HepG2 (cell line): Measurements from ENCODE around the gene UAP1L1. TPM values are rescaled to one million over a fixed set of nuclear protein-coding genes. Genes with fewer than 3 reads are reported as not detected.

Experiments
- ATAC-seq: fragments of 200-7000 bp; cut with Tn5 transposase; 3 replicates; pipeline ENCODE4 v1.9.1; 2020; ENCODE audit warnings: mild to moderate bottlenecking, moderate library complexity
- BruUV-seq: library from RNA; stranded (reverse); fragments of 400-500 nt; replicated peaks from 2 replicates; lab custom pipeline; 2021; lab: Mats Ljungman, UMichigan
- CTCF ChIA-PET: fragments of 300-600 bp; formaldehyde crosslinking; extraction: SDS; loops from one replicate; lab custom pipeline; 2021; ENCODE audit warnings: low total read pairs, inconsistent platforms, low intra/inter-chr PET ratio; lab: Yijun Ruan, JAX
- POLR2A ChIA-PET: fragments of 350-600 bp; sonication (Branson Sonifier 250); formaldehyde crosslinking; loops from one replicate; lab custom pipeline; 2020; ENCODE audit warnings: antibody characterized with exemption, inconsistent platforms; lab: Yijun Ruan, JAX
- DNase-seq: peaks from one replicate; pipeline ENCODE4 v3.0.0-alpha.2; 2015; ENCODE audit warnings: low spot score
- FAIRE-seq: peaks from 3 replicates; lab custom pipeline; 2011; peaks lifted over from hg19 to GRCh38; lab: Jason Lieb, UNC
- H2AFZ ChIP-seq: one replicate; pipeline ENCODE4 v1.6.1; 2011; ENCODE audit warnings: low read length, inconsistent platforms
- H3K27ac ChIP-seq: fragments of 300-600 bp; 3 replicates; pipeline ENCODE4 v1.8.0; 2011; ENCODE audit warnings: mixed run types, mild to moderate bottlenecking, mixed read lengths, low read length, inconsistent platforms; ENCODE audit not compliant: insufficient read depth; ENCODE audit errors: extremely low read length
- H3K27me3 ChIP-seq, 2 experiments: fragments of 200-600 bp in 1 of 2; 2 replicates in 1 of 2; 3 replicates in 1 of 2; pipeline versions ENCODE4 v1.6.0 to v1.8.0; 2011; ENCODE audit warnings: low read length in 2 of 2, mild to moderate bottlenecking in 2 of 2, moderate library complexity in 2 of 2, inconsistent platforms in 1 of 2; ENCODE audit not compliant: insufficient read depth in 2 of 2, control insufficient read depth in 1 of 2
- H3K36me3 ChIP-seq, 2 experiments: fragments of 200-600 bp in 1 of 2; replicated peaks in 1 of 2; 2 replicates in 1 of 2; 3 replicates in 1 of 2; pipeline versions ENCODE4 v1.5.1 to v1.8.0; 2011; ENCODE audit warnings: low read length in 2 of 2, inconsistent platforms in 1 of 2; ENCODE audit not compliant: insufficient read depth in 2 of 2, control insufficient read depth in 1 of 2
- H3K4me1 ChIP-seq: 2 replicates; pipeline ENCODE4 v1.5.1; 2012; ENCODE audit warnings: low read length, inconsistent platforms; ENCODE audit not compliant: insufficient read depth
- H3K4me2 ChIP-seq: 2 replicates; pipeline ENCODE4 v1.6.0; 2011; ENCODE audit warnings: low read depth, low read length, inconsistent platforms
- H3K4me3 ChIP-seq, 3 experiments: fragments of 200-600 bp in 1 of 3; sonication (generic), shearing (Covaris generic) in 1 of 3; replicated peaks in 1 of 3; 2 replicates each; pipeline ENCODE4 v1.5.1; 2011 to 2016; ENCODE audit warnings: low read length in 3 of 3, inconsistent platforms in 2 of 3, low read depth in 2 of 3, mild to moderate bottlenecking in 2 of 3, control low read depth in 1 of 3, mixed read lengths in 1 of 3; ENCODE audit not compliant: insufficient read depth in 1 of 3
- H3K79me2 ChIP-seq: one replicate; pipeline ENCODE4 v1.6.1; 2011; ENCODE audit warnings: low read length, inconsistent platforms; ENCODE audit not compliant: insufficient read depth
- H3K9ac ChIP-seq: 2 replicates; pipeline ENCODE4 v1.6.0; 2011; ENCODE audit warnings: mild to moderate bottlenecking, low read depth, low read length, inconsistent platforms; ENCODE audit not compliant: insufficient read depth
- H3K9me3 ChIP-seq: 2 replicates; pipeline ENCODE4 v1.5.1; 2012; ENCODE audit warnings: mild to moderate bottlenecking, low read length
- H4K20me1 ChIP-seq: 2 replicates; pipeline ENCODE4 v1.6.0; 2011; ENCODE audit warnings: inconsistent platforms, mild to moderate bottlenecking, low read length, moderate library complexity; ENCODE audit not compliant: insufficient read depth
- CREM ChIP-seq, 2 experiments: sonication (generic) in 1 of 2; formaldehyde crosslinking in 1 of 2; IDR thresholded peaks; 2 replicates each; pipeline versions ENCODE4 v1.4.0 to v1.6.1; 2016 to 2020; ENCODE audit warnings: antibody characterized with exemption in 1 of 2, mild to moderate bottlenecking in 1 of 2, missing genetic modification reagents in 1 of 2
- E2F5 ChIP-seq: sonication (generic); formaldehyde crosslinking; conservative IDR thresholded peaks from 2 replicates; pipeline ENCODE4 v1.4.0; 2020; ENCODE audit warnings: missing genetic modification reagents
- MED1 ChIP-seq: sonication (generic); formaldehyde crosslinking; IDR thresholded peaks from 2 replicates; pipeline ENCODE4 v1.4.0; 2020; ENCODE audit warnings: missing genetic modification reagents
- SAFB2 ChIP-seq: sonication (generic); formaldehyde crosslinking; IDR thresholded peaks from 2 replicates; pipeline ENCODE4 v1.5.1; 2020; ENCODE audit warnings: missing genetic modification reagents, low read depth, mild to moderate bottlenecking, borderline replicate concordance
- SPEN ChIP-seq: sonication (generic); formaldehyde crosslinking; IDR thresholded peaks from 2 replicates; pipeline ENCODE4 v1.5.1; 2020; ENCODE audit warnings: low read depth, mild to moderate bottlenecking, missing genetic modification reagents
- THAP9 ChIP-seq: sonication (generic); formaldehyde crosslinking; IDR thresholded peaks from 2 replicates; pipeline ENCODE4; 2020; ENCODE audit warnings: missing genetic modification reagents, mild to moderate bottlenecking, borderline replicate concordance
- ZNF317 ChIP-seq: sonication (generic); formaldehyde crosslinking; IDR thresholded peaks from 2 replicates; pipeline ENCODE4 v1.5.0; 2020; ENCODE audit warnings: mild to moderate bottlenecking, missing genetic modification reagents
- ZNF512 ChIP-seq: sonication (generic); formaldehyde crosslinking; IDR thresholded peaks from 2 replicates; pipeline ENCODE4 v1.4.0; 2020; ENCODE audit warnings: mild to moderate bottlenecking, missing genetic modification reagents
- ZNF556 ChIP-seq: sonication (generic); formaldehyde crosslinking; IDR thresholded peaks from 2 replicates; pipeline ENCODE4 v1.4.0; 2020; ENCODE audit warnings: mild to moderate bottlenecking, missing genetic modification reagents, borderline replicate concordance
- ZSCAN29 ChIP-seq: sonication (generic); formaldehyde crosslinking; conservative IDR thresholded peaks from 2 replicates; pipeline ENCODE4 v1.4.0; 2020; ENCODE audit warnings: mild to moderate bottlenecking, missing genetic modification reagents
- WGBS: methylation state at CpG from one replicate; pipeline ENCODE4 v1.1.6; 2017; ENCODE audit warnings: low lambda C conversion rate; 5-methylcytosine and 5-hydroxymethylcytosine counted together
- in situ Hi-C: cut with HindIII; loops from 2 replicates; pipeline ENCODE4 v1.10.0; 2017; ENCODE audit warnings: low pct_unique_long_range_greater_than_20kb; ENCODE audit not compliant: extremely low pct_ligation_motif_present
- intact Hi-C: fragments of 100-400 bp; cut with micrococcal nuclease; formaldehyde crosslinking; loops from one replicate; pipeline ENCODE4 v1.10.0; 2022; ENCODE audit not compliant: unreplicated experiment
- polyA plus RNA-seq, 8 experiments: library from polyadenylated mRNA; depleted of rRNA in 3 of 8; stranded (reverse) in 7 of 8; unstranded in 1 of 8; fragments of >200 nt; fragmentation: Illumina TruSeq in 4 of 8; extraction: Trizol in 4 of 8; gene quantifications; 2 replicates each; pipeline versions ENCODE4 v1.2.1 to v1.2.3, GENCODE V29; 2011 to 2016; ENCODE audit warnings: low read depth in 4 of 8, missing spikeins in 1 of 8, mixed read lengths in 1 of 8; ENCODE audit not compliant: insufficient read depth in 1 of 8
- total RNA-seq, 5 experiments: library from RNA; depleted of rRNA; stranded (reverse); fragments of >200 nt; fragmentation: Illumina TruSeq; extraction: Trizol; gene quantifications; 2 replicates each; pipeline ENCODE4 v1.2.3, GENCODE V29; 2016; ENCODE audit warnings: low read depth in 1 of 5
- TF ChIP-seq, protein P1 (sequence below): IDR thresholded peaks from 2 replicates; pipeline ENCODE4 v1.6.1; 2016; ENCODE audit warnings: control low read depth
- TF ChIP-seq, protein P2 (sequence below): sonication (generic); formaldehyde crosslinking; IDR thresholded peaks from 2 replicates; pipeline ENCODE4 v1.8.0; 2022; ENCODE audit warnings: mild to moderate bottlenecking, missing genetic modification reagents, borderline replicate concordance

UAP1L1 gene
- total and polyA plus RNA-seq, 2 of the 13 experiments (the other 11 are each of a cell fraction or from before 2014, with no cell fraction given), result 5.4 to 6.4 TPM

GRCh38 chr9:137040568-137040967 is 36.7 kb upstream of the UAP1L1 start:
- DNase-seq, result no peak
- in situ Hi-C loops, result loop anchor here (10.0 kb wide), 1 partner anchor 266 kb away; no protein-coding TSS in a partner anchor

More at GRCh38 chr9:137040568-137040967, 36.7 kb upstream of the UAP1L1 start:
- BruUV-seq, result no TSS peak
- no peak overlapping the region for H3K4me2 ChIP-seq
- H3K27ac ChIP-seq, result no peak overlapping the region
- H3K9ac ChIP-seq, result no peak overlapping the region
- POLR2A ChIA-PET, result no interaction called here
- no peaks in the 10 kb centered on the region for H3K36me3 ChIP-seq
- intact Hi-C loops, result no loop called here
- ATAC-seq (no peak), FAIRE-seq (no peak)
- peaks cover 3 to 22% of the 10 kb centered on the region in 2 experiments; a peak in 4 of 5 replicates for H3K27me3 ChIP-seq
- no peaks in the 10 kb centered on the region for H3K9me3 ChIP-seq
- peaks cover 3% of the 10 kb centered on the region; the same call in 1 of the 2 replicates for H4K20me1 ChIP-seq
- TF ChIP-seq THAP9 (CRISPR knock-in tag) (no peak), ZSCAN29 (CRISPR knock-in tag) (no peak), E2F5 (CRISPR knock-in tag) (no peak), SPEN (CRISPR knock-in tag) (no peak), ZNF512 (CRISPR knock-in tag) (no peak), CREM (IDR thresholded peaks at IDR 0.05) (no peak), CREM (CRISPR knock-in tag; IDR thresholded peaks at IDR 0.05) (no peak), MED1 (CRISPR knock-in tag) (no peak), ZNF556 (no peak), ZNF317 (CRISPR knock-in tag) (no peak), SAFB2 (CRISPR knock-in tag) (no peak)
- TF ChIP-seq, protein P1, sequence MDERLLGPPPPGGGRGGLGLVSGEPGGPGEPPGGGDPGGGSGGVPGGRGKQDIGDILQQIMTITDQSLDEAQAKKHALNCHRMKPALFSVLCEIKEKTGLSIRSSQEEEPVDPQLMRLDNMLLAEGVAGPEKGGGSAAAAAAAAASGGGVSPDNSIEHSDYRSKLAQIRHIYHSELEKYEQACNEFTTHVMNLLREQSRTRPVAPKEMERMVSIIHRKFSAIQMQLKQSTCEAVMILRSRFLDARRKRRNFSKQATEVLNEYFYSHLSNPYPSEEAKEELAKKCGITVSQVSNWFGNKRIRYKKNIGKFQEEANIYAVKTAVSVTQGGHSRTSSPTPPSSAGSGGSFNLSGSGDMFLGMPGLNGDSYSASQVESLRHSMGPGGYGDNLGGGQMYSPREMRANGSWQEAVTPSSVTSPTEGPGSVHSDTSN, result no peak
- TF ChIP-seq, protein P2, sequence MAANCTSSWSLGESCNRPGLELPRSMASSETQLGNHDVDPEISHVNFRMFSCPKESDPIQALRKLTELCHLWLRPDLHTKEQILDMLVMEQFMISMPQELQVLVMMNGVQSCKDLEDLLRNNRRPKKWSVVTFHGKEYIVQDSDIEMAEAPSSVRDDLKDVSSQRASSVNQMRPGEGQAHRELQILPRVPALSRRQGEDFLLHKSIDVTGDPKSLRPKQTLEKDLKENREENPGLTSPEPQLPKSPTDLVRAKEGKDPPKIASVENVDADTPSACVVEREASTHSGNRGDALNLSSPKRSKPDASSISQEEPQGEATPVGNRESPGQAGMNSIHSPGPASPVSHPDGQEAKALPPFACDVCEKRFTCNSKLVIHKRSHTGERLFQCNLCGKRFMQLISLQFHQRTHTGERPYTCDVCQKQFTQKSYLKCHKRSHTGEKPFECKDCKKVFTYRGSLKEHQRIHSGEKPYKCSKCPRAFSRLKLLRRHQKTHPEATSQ (CRISPR knock-in tag), result no peak
- WGBS, result 89% methylated on average over 3 of the region's 23 CpGs
- no peaks in the 10 kb centered on the region for H3K79me2 ChIP-seq
- CTCF ChIA-PET, result no interaction called here
- peaks cover 22% of the 10 kb centered on the region for H3K4me1 ChIP-seq
- no peak overlapping the region for H3K4me3 ChIP-seq
- H2AFZ ChIP-seq, result no peak overlapping the region
